ENCODE measurements around the gene SLC4A5.

DNA sequence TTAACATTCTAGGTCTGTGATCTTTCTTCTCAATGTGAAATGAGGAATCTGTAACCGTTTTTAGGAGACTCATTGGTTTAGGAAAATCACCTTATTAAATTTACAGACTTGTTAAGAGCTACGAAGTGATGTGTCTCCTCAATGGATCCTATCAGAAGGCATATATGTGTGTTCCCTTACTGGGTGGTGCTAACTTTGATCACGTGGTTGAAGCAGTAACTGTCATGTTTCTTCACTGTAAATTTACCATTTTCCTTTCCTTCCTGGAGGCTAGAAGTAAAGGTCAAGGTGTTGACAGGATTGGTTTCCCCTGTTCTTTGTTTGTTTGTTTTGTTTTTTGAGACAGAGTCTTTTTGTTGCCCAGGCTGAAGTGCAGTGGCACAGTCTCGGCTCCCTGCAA is 146.2 kb downstream of the SLC4A5 start:
- TF ChIP-seq, protein P1, sequence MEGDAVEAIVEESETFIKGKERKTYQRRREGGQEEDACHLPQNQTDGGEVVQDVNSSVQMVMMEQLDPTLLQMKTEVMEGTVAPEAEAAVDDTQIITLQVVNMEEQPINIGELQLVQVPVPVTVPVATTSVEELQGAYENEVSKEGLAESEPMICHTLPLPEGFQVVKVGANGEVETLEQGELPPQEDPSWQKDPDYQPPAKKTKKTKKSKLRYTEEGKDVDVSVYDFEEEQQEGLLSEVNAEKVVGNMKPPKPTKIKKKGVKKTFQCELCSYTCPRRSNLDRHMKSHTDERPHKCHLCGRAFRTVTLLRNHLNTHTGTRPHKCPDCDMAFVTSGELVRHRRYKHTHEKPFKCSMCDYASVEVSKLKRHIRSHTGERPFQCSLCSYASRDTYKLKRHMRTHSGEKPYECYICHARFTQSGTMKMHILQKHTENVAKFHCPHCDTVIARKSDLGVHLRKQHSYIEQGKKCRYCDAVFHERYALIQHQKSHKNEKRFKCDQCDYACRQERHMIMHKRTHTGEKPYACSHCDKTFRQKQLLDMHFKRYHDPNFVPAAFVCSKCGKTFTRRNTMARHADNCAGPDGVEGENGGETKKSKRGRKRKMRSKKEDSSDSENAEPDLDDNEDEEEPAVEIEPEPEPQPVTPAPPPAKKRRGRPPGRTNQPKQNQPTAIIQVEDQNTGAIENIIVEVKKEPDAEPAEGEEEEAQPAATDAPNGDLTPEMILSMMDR (IDR thresholded peaks at IDR 0.05): no peak
- TF ChIP-seq ZFX (IDR thresholded peaks at IDR 0.05; ENCODE audit: borderline replicate concordance): no peak

All from 22Rv1 (cell line).